ENCODE data around the gene AKR7A3. TPM values are rescaled to one million over a fixed set of nuclear protein-coding genes. Genes with fewer than 3 reads are reported as not detected.

The AKR7A3 gene
- total and polyA plus RNA-seq, 8 donors, result 0.26 to 2.6 (median 1.7) TPM

GRCh38 chr1:19328486-19328885 is 39.9 kb upstream of the AKR7A3 start:
- intact Hi-C loops (cut with DNase I), result no loop called here
- no peaks in the 10 kb centered on the region for H3K9me3 ChIP-seq

DNA sequence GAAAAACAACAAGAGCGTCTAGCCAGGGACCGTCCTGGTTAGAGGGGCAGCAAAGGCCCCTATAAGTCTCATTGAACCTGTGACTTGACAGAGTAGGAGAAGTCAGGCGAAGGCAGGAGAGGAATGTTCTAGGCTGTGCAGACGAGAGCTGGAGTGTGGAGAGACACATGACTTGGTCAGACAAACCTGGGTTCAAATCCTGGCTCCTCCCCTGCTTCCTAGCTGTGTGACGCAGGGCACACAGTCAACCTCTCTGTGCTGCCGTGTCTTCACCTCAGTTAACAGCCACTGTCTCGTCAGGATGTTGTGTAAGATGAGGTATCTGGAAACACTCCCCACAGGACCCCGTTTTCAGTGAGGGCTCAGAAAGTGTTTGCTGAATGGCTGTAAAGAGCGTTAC is 39.2 kb upstream of the AKR7A3 start:
- peaks cover 0 to 95% of the 10 kb centered on the region in 2 donors for H3K36me3 ChIP-seq
- intact Hi-C loops (cut with DNase I), result no loop called here

More at GRCh38 chr1:19328486-19328885, 39.9 kb upstream of the AKR7A3 start:
- Histone ChIP-seq H3K36me3 (peaks cover 0 to 88% of the 10 kb centered on the region in 2 donors), H3K4me1 (no peaks in the 10 kb centered on the region), H3K4me3 (no peak overlapping the region), H3K27me3 (no peaks in the 10 kb centered on the region), H3K27ac (no peak overlapping the region)
- TF ChIP-seq, protein P1, sequence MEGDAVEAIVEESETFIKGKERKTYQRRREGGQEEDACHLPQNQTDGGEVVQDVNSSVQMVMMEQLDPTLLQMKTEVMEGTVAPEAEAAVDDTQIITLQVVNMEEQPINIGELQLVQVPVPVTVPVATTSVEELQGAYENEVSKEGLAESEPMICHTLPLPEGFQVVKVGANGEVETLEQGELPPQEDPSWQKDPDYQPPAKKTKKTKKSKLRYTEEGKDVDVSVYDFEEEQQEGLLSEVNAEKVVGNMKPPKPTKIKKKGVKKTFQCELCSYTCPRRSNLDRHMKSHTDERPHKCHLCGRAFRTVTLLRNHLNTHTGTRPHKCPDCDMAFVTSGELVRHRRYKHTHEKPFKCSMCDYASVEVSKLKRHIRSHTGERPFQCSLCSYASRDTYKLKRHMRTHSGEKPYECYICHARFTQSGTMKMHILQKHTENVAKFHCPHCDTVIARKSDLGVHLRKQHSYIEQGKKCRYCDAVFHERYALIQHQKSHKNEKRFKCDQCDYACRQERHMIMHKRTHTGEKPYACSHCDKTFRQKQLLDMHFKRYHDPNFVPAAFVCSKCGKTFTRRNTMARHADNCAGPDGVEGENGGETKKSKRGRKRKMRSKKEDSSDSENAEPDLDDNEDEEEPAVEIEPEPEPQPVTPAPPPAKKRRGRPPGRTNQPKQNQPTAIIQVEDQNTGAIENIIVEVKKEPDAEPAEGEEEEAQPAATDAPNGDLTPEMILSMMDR (IDR thresholded peaks at IDR 0.05), result no peak
- ATAC-seq (no peak), DNase-seq (no peak)

DNA sequence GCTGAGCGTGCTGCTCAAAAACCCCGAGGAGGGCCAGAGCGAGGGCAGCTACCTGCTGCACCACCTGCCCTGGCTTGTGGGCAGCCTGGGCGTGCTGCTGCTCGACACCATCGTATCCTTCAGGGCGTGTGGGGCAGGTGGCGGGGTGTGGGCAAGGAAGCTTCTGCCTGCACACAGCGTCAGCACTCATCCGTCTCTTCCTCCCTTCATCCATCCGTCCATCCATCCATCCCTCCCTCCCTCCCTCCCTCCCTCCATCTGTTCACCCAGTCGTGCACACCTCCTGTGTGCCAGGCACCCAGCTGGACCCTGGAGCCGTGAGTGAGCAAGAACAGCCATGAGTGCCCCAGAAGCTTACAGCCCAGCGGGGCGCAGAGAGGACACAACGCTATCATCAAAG is 38.7 kb upstream of the AKR7A3 start:
- no peaks in the 10 kb centered on the region for H3K9me3 ChIP-seq
- DNase-seq (no peak), ATAC-seq (no peak)
- no peak overlapping the region for H3K27ac ChIP-seq
- H3K4me3 ChIP-seq, result no peak overlapping the region
- intact Hi-C loops (cut with DNase I), result no loop called here
- TF ChIP-seq, protein P1 (IDR thresholded peaks at IDR 0.05), result no peak
- H3K27me3 ChIP-seq, result no peaks in the 10 kb centered on the region
- peaks cover 0 to 96% of the 10 kb centered on the region in 2 donors for H3K36me3 ChIP-seq
- H3K4me1 ChIP-seq, result no peaks in the 10 kb centered on the region

More for the DNA sequence above, 39.2 kb upstream of the AKR7A3 start:
- TF ChIP-seq, protein P1 (IDR thresholded peaks at IDR 0.05), result no peak
- Histone ChIP-seq H3K4me3 (no peak overlapping the region), H3K27me3 (no peaks in the 10 kb centered on the region), H3K9me3 (no peaks in the 10 kb centered on the region), H3K27ac (no peak overlapping the region), H3K4me1 (no peaks in the 10 kb centered on the region)
- no peak for DNase-seq
- ATAC-seq, result no peak

DNA sequence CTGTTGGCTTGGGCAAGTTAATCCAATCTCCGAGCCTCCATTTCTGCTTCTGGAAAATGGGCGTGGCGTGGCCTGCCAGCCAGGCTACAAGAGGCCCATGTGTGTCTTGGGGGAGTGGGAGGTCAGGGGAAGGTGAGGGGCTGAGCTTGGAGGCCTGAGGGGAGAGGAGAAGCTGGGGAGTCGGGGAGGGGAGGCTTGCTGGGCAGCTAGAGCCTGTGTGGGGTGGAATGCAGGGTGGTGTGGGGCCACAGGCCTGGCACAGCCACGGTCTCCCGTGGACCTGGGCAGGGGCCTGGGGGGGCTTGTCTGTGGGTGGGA is 38.1 kb upstream of the AKR7A3 start:
- ATAC-seq (no peak), DNase-seq (no peak)
- intact Hi-C loops (cut with DNase I), result no loop called here
- Histone ChIP-seq H3K36me3 (peaks cover 0 to 96% of the 10 kb centered on the region in 2 donors), H3K4me1 (no peaks in the 10 kb centered on the region), H3K9me3 (no peaks in the 10 kb centered on the region), H3K27ac (no peak overlapping the region), H3K27me3 (no peaks in the 10 kb centered on the region), H3K4me3 (no peak overlapping the region)
- TF ChIP-seq, protein P1 (IDR thresholded peaks at IDR 0.05), result no peak

DNA sequence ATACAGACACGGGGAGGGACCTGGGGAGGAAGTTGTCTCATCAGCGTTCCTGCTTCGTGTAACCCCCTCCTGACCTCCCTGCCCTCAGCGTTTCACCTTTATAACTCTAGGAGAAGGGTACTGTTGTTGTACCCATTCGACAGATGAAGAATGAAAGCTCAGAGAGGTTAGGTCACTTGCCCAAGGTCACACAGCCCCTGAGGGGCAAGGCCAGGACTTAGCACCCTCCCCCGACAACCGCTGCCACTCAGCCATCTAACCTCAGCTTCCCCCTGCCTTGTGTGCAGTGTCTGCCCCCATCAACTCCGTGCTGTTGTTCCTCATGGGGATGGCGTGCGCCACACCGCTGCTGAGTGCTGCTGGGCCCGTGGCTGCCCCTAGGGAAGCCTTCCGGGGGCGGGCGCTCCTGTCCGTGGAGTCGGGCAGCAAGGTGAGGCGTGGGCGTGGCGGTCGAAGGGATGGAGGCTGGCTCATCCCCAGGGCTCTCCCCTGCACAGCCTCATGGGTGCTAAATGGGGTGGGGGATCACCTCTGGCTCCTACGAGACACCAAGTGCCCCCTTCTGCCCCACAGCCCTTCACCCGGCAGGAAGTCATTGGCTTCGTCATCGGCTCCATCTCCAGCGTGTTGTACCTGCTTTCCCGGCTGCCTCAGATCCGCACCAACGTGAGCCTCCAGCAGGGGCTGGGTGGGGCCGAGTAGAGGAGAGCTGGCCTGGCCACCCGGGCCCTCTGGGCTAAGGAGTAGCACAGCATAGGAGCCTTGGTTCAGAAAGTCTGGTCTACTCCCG is 37.6 kb upstream of the AKR7A3 start:
- no peaks in the 10 kb centered on the region for H3K9me3 ChIP-seq
- no peak overlapping the region for H3K4me3 ChIP-seq
- peaks cover 0 to 92% of the 10 kb centered on the region in 2 donors for H3K36me3 ChIP-seq
- TF ChIP-seq, protein P1 (IDR thresholded peaks at IDR 0.05), result no peak
- H3K27ac ChIP-seq, result no peak overlapping the region
- no peaks in the 10 kb centered on the region for H3K27me3 ChIP-seq
- intact Hi-C loops (cut with DNase I), result no loop called here
- ATAC-seq (no peak), DNase-seq (no peak)
- H3K4me1 ChIP-seq, result no peaks in the 10 kb centered on the region
